Hepatic stellate cell (primary cell): ENCODE measurements around the gene NIN.

Source experiments
- DNase-seq: peaks from one replicate; pipeline ENCODE4 v3.0.0; 2011; ENCODE audit warnings: low spot score

Gene NIN

GRCh38 chr14:50792634-50793068 is 38.3 kb downstream of the NIN start:
- no peak for DNase-seq

GRCh38 chr14:50792051-50792477 is 38.9 kb downstream of the NIN start:
- DNase-seq: no peak

- DNase-seq: no peak
Measured at GRCh38 chr14:50791201-50791600, 39.8 kb downstream of the NIN start.

DNA sequence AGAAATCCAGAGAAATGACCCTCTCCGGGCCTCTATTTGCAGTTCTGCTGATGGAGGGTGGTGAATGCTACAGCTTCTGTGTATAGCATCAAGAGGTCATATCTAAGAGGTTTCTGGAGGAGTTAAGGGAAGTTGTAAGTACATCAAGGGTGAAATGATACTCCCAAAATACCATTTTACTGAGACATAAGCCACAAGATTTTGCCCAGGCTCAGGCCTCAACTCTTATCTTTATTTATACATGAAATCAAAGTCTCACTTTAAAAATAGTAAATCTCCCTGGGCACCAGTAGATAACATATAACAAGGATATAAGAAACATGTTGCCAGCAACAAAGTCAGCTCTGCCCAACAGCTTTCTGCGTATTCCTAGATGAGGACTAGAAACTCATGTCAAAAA is 40.4 kb downstream of the NIN start:
- DNase-seq: peak; percentile 53

GRCh38 chr14:50786751-50787464 is 44.1 kb downstream of the NIN start:
- DNase-seq: no peak

GRCh38 chr14:50785457-50786063 is 45.4 kb downstream of the NIN start:
- DNase-seq: no peak

DNA sequence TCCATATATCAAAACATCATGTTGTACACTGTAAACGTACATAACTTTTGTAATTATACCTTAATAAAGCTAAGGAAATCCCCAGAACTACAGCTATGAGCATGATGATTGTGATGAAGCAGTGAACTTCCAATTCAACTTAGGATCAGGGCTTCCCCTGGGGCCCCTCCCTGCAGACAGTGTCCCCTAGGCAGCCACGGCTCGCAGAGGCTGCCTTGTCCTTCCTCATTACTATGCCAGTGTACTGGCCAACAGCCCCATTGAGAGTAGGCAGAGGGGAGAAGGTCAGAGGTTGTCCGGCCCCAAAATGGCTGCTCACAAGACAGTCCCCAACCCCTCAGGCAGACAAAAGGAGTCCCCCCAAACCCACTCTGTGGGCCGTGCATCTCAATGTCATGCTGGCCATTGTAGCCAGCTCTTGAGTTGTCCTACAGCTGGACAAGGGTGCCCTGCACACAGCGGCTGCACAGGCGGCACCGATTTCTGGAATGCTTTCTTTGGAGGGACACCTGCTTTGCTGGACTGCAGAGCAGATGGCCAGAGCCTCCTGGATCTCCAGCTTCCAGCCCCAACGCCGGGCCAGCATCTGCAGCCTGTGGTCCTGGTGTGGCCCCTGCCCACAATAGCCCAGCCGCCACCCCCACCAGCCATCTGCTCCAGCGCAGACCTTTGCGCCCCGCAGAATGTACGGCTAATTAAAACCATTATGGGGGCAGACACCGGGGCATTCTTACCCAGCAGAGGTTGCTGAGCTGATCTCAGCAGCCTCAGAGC is 46.1 kb downstream of the NIN start:
- no peak for DNase-seq

GRCh38 chr14:50783563-50783962 is 47.4 kb downstream of the NIN start:
- DNase-seq: no peak

DNA sequence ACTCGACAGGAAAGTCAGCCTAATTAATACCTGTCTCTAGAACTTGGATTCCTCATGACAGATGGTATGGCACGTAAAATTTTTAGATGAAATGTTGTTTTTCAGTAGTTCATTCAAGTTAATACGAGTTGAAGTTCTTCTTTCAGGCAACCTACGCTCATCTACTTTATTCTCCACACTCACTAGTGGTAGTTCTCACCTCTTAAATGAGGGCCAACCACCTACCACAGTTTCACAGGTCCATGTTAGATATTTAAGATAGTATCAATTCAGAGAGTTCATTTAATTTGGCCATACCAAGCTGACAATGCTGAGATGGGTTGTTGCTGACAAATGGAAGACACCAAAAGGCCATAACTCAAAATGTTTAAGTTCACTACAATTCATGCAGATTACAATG is 50.6 kb downstream of the NIN start:
- no peak for DNase-seq

- no peak for DNase-seq
Measured at GRCh38 chr14:50778721-50779483, 52.1 kb downstream of the NIN start.

GRCh38 chr14:50776522-50776921 is 54.4 kb downstream of the NIN start:
- no peak for DNase-seq

DNA sequence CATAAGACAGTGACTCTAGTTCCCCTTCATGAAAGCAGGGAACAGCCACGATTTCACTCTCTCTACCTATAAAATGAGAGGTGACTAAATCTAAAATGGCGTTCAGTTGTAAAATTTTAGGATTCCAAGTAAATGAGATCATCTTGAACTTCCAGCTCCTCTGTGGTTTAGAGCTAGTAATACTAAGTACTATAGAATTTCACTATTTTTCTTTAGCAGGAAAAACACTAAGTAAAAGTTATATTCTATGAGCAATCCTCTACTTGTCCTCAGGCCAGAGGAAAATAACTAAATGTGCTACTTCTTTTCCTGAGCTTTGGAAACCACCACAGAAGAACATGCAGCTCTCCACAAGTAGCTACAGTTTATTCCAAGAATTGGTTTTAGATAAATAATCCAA is 55.6 kb downstream of the NIN start:
- DNase-seq: peak; percentile 79

GRCh38 chr14:50774542-50775267 is 56.3 kb downstream of the NIN start:
- DNase-seq: no peak

- peak; percentile 60 for DNase-seq
Measured at GRCh38 chr14:50773632-50774541, 57.1 kb downstream of the NIN start.

- DNase-seq: no peak
Measured at GRCh38 chr14:50772412-50772811, 58.5 kb downstream of the NIN start.

DNA sequence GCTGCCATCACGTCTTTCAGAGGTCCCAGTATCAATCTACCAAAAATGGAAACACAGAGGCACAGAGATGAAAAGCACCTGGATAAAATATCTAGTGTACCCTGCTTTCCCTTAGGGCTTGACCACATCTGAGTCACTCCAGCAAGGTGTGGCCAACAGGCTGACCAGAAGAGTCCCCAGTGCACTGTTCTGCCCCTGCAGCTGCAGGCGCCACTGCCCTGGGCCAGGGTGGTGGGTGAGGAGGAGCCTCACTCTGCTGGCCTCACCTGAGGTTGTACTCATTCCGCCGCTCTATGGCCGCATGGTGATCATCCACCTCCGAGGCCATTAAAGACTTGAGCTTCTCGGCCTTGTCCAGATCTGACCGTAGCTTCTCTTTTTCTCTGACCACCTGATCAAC is 60.4 kb downstream of the NIN start:
- DNase-seq: no peak

GRCh38 chr14:50769863-50770500 is 61.0 kb downstream of the NIN start:
- no peak for DNase-seq

GRCh38 chr14:50768680-50769079 is 62.3 kb downstream of the NIN start:
- no peak for DNase-seq

DNA sequence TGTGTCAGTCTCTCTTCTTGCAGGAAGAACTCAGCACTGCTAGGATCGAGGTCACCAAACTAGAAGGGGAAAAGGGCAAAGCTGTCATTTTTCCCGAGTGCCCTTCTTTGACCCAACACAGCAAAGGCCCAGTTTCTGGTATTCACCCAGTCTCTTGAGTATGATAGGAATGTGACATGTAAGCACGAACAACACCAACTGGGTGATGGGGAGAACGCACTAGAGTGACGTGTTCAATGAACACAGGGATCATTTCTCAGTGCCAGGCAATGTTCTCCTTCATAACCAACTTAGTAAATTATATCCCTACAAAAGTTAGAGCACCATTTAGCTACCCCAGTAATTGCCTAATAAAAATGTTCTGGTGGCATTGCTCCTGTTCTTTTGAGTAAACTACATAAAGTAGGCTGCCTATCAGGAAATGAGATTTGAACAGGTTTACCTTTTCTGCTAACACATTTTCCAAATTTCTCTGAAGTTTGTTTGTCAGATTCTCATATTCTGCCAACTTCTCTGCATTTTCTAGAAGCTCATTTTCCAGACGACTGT is 64.5 kb downstream of the NIN start:
- DNase-seq: peak; percentile 22
